GM18867 (cell line): ENCODE data around the gene CTIF.

Source experiments
- ATAC-seq: cut with Tn5 transposase; IDR thresholded peaks from one replicate; pipeline ENCODE4 v1.9.1; 2021; ENCODE audit warnings: mild to moderate bottlenecking, moderate library complexity; ENCODE audit not compliant: unreplicated experiment

Gene CTIF

GRCh38 chr18:48904091-48904490 is 365.3 kb downstream of the CTIF start:
- ATAC-seq = no peak

GRCh38 chr18:48904847-48905394 is 366.1 kb downstream of the CTIF start:
- no peak for ATAC-seq

GRCh38 chr18:48905513-48905912 is 366.7 kb downstream of the CTIF start:
- no peak for ATAC-seq

GRCh38 chr18:48908916-48909315 is 370.1 kb downstream of the CTIF start:
- ATAC-seq = no peak

- ATAC-seq = no peak
Observed at GRCh38 chr18:48909721-48910120, 370.9 kb downstream of the CTIF start.

- ATAC-seq = no peak
Observed at GRCh38 chr18:48910972-48911545, 372.2 kb downstream of the CTIF start.
